ENCODE data around the gene MARS1. TPM values are rescaled to one million over a fixed set of nuclear protein-coding genes. Genes with fewer than 3 reads are reported as not detected.

Gene MARS1
- total RNA-seq, 1 experiment from 2014 or later, result 282 TPM

DNA sequence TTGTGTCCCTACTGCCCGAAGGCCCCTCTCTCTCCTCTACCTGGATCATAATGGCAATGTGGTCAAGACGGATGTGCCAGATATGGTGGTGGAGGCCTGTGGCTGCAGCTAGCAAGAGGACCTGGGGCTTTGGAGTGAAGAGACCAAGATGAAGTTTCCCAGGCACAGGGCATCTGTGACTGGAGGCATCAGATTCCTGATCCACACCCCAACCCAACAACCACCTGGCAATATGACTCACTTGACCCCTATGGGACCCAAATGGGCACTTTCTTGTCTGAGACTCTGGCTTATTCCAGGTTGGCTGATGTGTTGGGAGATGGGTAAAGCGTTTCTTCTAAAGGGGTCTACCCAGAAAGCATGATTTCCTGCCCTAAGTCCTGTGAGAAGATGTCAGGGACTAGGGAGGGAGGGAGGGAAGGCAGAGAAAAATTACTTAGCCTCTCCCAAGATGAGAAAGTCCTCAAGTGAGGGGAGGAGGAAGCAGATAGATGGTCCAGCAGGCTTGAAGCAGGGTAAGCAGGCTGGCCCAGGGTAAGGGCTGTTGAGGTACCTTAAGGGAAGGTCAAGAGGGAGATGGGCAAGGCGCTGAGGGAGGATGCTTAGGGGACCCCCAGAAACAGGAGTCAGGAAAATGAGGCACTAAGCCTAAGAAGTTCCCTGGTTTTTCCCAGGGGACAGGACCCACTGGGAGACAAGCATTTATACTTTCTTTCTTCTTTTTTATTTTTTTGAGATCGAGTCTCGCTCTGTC is 31.0 kb upstream of the MARS1 start:
- DNase-seq (ENCODE audit: low read depth), result no peak

DNA sequence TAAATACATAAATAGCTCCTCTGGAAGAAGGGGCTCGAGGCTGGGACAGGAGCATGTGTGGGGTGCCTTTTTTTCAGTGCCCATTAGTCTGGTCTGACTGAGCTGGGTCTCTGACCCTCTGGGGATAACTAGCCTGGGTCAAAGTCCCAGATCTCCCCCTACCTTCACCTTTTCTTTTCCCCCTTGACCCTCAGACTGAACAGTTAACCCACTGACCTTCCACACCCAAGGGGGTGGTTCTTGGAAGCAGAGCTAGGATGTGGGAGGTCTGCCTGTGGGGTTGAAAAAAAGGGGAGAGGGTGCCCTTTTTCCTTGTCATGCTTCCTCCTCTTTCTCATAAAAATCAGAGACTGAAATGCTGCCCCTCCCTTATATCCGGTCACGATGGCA is 29.2 kb upstream of the MARS1 start:
- no peak for DNase-seq (ENCODE audit: low read depth)

DNA sequence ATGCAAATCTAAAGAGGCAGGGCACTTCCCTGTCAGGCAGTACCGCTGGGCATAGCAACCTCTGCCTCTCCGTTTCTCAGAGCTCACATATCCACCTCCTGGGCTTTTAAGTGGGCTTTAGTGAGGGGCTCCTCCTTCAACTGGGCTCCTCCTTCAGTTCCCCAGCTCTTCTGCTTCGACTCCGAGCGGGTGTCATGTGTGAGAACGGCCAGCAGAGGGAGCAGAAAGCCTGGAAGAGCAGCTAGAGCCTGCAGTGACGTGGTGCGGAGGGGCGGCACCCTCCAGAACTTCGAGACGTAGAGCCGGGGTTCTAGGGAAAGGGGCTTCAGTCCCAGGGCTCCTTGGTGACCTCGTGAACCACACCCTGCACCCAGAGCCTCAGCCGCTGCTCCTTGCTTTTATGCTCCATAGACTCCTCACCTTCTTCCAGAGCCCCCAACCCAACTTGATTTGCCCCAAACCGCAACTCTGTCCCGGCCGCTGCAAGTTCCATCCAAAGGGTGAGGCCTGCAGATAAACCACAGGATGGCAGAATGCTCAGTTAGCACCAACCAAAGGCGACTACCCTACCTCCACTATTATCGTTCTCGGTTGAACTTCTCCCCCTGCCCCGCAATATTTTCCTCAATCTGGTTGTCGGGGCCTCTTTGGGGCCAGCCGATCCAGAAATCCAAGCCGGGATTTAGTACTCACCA is 28.7 kb upstream of the MARS1 start:
- DNase-seq (ENCODE audit: low read depth), result peak; percentile 98

DNA sequence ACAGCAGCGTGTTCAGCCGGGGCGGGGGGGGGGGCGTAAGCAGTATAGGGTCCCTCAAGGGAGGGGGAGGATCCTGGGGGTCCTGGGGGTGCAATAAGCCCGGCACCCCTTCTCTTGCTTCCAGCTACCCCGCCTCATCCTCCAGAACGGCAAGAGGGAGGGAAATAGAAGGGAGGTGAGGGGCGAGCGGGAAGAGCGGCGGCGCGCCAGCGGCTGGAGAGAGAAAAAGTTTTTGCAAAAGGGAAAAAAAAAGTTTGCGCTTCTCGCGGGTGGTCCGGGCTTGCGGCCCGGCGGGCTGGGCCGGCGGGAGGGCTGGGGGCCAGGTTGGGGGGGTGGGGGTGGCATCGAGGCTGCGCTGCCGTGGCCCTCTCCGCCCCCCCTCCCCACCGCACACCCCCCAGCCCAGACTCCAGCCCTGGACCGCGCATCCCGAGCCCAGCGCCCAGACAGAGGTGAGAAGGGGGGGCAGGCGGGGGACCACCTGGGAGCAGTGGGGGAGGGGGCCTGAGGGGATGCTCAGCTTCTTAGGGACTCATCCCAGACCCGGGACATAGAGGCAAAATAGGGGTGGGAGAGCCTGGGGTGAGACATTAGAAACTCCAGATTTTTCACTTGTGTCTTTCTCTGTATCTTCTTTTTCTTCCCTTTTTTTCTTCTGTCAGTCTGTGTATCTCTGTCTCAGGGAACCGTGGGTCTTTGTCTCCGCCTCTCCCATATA is 28.0 kb upstream of the MARS1 start, which contains the start of gene GLI1:
TSS of gene GLI1 (plus strand) at position 36 of the 718 bp plus-strand sequence. CDS start 3,907 bp downstream, outside the sequence.
- no peak for DNase-seq (ENCODE audit: low read depth)

DNA sequence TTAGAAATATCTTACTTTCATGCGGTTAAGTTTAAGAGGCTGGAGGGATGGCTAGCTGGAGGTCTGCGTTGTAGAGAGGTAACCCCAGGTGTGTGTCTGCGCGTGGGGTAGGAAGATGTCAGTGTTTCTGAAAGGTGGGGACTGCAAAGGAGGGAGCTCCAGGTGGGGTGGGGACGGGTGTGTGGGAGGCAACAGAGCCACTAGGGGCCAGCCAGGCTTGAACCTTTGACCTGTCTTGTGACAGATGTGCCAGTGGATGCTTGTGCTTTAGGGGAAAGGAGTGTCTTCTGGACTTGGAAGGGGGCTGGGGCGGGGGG is 27.4 kb upstream of the MARS1 start:
- DNase-seq (ENCODE audit: low read depth), result no peak

DNA sequence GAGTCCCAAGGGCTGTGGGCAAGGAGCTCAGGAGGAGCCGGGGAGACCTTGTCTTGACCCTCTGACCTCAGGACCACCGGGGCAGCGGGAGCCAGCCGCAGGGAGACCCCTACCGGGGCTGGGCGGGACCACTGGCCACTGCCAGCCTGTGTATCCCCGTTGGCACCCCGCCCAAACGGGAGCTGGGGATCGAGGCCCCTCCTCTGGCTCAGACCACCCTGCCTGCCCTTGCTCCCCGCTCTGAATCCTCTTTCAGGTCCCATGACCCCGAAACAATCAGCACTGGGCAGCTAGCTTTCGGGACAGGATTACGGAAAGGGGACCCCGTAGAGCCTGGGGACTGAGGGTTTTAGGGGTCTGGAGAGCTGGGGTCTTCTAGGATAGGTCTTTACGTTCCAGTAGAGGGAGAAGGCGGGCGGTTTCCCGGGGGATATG is 27.0 kb upstream of the MARS1 start:
- DNase-seq (ENCODE audit: low read depth), result no peak

DNA sequence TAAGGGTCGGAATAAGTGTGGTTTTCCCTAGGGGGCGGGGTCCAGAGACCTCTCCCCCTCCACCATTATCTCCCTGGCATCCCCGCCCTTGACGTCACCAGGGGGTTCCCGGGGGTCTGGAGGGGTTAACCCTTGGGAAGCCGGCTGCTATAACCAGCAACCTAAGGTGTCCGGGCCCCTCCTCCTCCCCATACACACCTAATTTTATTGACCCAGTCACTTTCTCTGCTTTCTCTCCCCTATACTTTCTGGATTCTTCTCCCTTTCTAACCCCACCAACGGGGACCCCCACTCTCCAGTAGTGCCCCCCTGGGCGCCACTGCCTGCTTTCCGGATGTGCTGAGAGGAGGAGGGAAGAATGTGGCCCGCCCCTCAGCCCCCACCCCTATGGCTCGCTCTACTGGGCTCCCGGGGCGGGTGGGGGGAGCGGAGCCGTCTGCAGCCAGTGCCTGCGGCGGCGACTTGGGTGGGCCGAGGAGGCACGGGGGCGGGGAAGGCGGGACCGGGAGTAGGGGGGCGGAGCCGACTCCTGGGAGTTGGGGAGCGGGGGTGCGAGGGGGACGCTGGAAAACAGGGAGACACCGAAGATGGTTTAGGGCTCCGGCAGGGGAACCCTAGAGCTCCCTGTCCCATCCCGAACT is 26.5 kb upstream of the MARS1 start:
- no peak for DNase-seq (ENCODE audit: low read depth)

DNA sequence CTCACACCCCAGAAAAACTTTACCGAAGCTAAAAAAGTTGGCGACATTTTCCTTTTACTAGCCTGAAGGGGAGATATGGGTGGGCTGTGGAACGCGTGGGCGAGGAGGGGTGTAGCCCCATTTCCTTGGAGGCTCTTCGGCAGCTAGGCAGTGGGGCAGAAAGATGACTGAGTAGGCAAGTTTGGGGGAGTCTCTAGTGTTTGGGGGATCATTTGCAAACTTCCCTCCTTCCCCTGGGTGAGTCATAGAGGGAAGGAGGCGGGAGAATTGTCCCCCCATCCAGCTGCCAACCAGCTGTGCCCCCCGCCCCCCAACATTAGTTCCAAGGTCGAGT is 26.0 kb upstream of the MARS1 start:
- peak; percentile 48 for DNase-seq (ENCODE audit: low read depth)

DNA sequence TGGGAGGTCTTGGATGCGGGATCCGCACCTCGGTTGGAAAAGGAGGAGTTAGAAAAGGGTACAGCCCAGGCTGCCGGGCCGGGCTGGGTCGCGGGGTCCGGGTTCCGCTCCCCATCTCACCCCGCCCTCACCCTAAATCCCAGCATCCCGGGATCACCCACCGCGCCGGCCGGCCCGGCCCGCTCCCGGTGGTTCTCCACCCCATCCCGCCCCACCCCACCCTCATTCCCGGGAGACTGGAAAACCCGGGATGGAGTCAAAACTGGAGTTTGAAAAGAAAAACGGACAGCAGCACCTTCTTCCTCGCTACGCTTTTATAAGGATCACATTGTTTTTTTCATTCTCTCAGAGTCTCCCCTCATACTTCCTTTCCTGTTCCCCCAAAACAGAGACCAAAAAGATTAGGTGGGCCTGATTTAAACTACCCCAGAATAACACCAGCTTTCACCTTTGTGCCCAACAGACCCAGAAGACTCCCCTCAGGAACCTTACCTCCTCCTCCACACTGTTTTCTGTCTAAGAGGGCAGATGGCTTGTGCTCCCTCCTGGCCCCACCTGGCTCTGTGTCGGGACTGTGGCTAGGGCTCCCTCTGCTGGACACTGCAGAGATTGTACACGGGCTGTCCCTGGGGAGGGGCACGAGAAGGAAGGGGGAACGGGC is 25.5 kb upstream of the MARS1 start:
- DNase-seq (ENCODE audit: low read depth), result peak; percentile 88

DNA sequence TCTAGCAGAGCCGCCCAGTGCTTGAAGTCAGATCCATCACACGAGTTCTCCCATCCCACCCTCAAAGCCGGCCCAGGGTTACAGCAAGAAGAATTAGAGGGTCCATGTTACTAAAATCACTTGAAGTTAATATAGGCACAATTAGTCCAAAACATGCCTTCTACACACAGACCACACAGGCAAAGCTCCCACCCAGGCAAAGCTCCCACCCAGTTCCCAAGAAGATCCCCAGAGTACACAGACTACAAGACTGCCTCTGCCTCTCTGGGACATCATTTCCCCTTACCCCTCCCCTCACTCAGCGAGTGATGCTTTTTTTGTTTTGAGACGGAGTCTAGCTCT is 25.0 kb upstream of the MARS1 start:
- no peak for DNase-seq (ENCODE audit: low read depth)

DNA sequence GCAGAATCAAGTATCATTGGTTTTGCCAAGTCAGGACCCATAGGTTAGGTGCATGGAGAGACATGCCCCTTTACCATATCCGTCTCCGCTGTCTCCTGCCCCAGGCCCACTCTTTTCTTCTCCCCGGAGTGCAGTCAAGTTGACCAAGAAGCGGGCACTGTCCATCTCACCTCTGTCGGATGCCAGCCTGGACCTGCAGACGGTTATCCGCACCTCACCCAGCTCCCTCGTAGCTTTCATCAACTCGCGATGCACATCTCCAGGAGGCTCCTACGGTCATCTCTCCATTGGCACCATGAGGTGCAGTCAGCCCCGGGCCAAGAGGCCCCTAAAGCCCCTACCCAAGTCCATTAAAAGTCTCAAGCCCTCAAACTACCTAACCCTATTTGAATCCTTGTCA is 23.3 kb upstream of the MARS1 start:
- no peak for DNase-seq (ENCODE audit: low read depth)

DNA sequence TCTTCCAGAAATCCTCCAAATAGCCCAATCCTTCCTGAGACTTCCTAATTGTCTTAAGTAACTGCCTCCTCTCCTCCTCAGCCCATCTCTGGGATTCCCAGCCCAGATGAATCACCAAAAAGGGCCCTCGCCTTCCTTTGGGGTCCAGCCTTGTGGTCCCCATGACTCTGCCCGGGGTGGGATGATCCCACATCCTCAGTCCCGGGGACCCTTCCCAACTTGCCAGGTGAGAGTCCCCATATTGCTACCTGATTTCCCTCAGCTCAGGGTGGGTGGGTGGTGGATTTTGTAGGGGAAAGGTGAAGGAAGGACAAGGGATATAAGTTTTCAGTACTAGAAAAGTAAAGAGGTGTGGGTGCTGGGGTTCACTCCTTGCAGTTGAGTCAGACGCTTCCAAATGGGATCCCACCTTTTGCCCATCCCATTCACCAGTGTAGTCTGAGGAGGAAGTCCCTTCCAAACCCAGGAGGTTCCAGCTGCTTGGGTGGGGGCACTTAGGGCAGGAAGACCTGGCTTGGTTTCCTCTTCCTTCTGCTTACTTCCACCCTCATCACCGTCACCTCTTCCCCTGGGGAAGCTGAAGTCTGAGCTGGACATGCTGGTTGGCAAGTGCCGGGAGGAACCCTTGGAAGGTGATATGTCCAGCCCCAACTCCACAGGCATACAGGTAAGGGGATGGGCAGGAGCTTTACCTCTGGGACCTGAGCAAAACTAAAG is 22.7 kb upstream of the MARS1 start:
- no peak for DNase-seq (ENCODE audit: low read depth)

DNA sequence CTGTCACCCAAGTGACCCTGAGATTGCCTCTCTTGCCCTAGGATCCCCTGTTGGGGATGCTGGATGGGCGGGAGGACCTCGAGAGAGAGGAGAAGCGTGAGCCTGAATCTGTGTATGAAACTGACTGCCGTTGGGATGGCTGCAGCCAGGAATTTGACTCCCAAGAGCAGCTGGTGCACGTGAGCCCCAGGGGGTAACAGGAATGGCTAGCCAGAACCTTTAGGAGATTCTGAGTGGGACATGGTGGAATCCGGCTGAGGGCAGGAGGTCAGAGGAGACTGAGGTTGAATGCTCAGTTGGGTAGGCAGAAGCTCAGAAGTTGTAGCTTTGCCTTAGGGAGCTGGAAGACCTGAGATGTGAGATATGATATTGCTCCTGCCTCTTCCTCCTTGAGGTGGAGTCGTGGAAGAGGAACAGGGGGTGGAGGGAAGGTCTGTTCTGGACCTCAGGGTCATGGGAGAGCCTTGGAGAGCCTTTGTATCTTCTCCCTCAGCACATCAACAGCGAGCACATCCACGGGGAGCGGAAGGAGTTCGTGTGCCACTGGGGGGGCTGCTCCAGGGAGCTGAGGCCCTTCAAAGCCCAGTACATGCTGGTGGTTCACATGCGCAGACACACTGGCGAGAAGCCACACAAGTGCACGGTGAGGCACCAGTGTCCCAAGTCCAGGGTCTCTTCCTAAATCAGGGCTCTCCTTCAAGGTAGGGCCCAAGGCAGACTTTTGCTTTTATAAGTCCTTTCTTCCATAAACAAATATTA is 21.9 kb upstream of the MARS1 start:
- DNase-seq (ENCODE audit: low read depth), result no peak

DNA sequence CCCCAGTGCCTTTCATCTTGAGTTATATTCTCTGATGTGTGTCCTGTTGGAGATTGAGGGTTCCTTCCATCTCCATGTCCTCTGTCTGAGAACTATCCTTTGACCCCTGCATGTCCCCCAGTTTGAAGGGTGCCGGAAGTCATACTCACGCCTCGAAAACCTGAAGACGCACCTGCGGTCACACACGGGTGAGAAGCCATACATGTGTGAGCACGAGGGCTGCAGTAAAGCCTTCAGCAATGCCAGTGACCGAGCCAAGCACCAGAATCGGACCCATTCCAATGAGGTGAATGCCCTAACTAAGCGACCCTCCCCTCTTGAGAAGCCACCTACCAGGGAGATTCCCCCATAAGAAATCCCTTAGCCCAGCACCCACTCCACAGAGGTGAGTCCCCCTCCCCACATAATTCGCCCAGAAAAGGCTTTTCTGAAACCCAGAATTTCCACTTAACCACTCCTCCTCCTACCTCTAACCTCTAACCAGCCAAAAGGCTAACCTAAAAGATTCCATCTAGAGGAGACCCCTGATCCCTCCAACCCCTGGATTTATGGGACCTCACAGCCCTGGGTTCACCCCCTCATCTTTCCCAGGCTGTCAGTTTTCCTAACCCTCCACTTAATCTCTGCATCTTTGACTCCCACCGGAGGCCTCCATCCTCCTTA is 20.5 kb upstream of the MARS1 start:
- no peak for DNase-seq (ENCODE audit: low read depth)

DNA sequence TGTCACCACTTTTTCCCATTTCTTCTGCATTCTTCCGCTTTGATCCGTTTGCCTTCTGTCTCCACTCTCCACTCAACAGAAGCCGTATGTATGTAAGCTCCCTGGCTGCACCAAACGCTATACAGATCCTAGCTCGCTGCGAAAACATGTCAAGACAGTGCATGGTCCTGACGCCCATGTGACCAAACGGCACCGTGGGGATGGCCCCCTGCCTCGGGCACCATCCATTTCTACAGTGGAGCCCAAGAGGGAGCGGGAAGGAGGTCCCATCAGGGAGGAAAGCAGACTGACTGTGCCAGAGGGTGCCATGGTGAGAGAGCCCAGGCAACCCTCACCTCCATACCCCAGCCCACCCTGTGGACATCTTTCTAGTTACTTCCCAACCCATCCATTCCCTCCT is 20.0 kb upstream of the MARS1 start:
- no peak for DNase-seq (ENCODE audit: low read depth)

DNA sequence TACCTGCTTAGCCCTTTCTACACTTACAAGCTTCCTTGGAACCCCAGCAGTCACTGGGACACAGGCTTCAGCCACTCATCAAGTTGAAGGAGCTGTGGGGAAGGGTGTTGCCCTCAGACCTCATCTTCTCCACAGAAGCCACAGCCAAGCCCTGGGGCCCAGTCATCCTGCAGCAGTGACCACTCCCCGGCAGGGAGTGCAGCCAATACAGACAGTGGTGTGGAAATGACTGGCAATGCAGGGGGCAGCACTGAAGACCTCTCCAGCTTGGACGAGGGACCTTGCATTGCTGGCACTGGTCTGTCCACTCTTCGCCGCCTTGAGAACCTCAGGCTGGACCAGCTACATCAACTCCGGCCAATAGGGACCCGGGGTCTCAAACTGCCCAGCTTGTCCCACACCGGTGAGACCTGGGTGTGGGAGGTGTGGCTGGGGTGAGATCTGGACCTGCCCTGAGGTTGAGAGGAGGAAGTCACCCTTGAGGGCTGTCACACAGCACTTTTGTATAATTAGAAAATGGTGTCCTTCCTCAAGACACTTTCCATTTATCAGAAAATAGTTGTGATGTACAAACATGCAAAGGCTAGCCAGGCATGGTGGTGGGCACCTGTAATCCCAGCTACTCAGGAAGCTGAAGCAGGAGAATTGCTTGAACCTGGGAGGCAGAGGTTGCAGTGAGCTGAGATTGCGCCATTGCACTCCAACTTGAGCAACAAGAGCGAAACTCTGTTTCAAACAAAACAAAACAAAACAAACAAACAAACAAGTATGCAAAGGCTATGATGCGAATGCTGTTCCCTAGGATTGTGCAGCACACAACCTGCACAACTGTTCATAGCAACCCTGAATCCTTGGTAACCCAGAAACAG is 18.3 kb upstream of the MARS1 start:
- DNase-seq (ENCODE audit: low read depth), result no peak

DNA sequence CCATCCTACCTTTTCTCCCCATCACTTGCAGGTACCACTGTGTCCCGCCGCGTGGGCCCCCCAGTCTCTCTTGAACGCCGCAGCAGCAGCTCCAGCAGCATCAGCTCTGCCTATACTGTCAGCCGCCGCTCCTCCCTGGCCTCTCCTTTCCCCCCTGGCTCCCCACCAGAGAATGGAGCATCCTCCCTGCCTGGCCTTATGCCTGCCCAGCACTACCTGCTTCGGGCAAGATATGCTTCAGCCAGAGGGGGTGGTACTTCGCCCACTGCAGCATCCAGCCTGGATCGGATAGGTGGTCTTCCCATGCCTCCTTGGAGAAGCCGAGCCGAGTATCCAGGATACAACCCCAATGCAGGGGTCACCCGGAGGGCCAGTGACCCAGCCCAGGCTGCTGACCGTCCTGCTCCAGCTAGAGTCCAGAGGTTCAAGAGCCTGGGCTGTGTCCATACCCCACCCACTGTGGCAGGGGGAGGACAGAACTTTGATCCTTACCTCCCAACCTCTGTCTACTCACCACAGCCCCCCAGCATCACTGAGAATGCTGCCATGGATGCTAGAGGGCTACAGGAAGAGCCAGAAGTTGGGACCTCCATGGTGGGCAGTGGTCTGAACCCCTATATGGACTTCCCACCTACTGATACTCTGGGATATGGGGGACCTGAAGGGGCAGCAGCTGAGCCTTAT is 17.4 kb upstream of the MARS1 start:
- DNase-seq (ENCODE audit: low read depth), result no peak
